Lower leg skin (tissue), 4 donors: ENCODE measurements around the gene ZBTB7C. TPM values are rescaled to one million over a fixed set of nuclear protein-coding genes. Genes with fewer than 3 reads are reported as not detected.

ENCODE experiments used
- DNase-seq, 2 donors: peaks; one replicate each; pipeline ENCODE4 v3.0.0-alpha.2; 2019; ENCODE audit warnings: low spot score in 2 of 2
- H3K4me3 ChIP-seq: fragments of 200-600 bp; sonication (generic); 2 replicates; pipeline ENCODE4 v1.5.1; 2017; ENCODE audit warnings: mild to moderate bottlenecking, low read depth; ENCODE audit not compliant: poor library complexity, severe bottlenecking
- POLR2A ChIP-seq, 2 donors: fragments of 450-650 bp; IDR thresholded peaks; one replicate each; pipeline ENCODE4 v1.6.1; 2016 to 2017; ENCODE audit warnings: antibody characterized with exemption in 2 of 2, mild to moderate bottlenecking in 1 of 2, moderate library complexity in 1 of 2
- WGBS, 2 donors: methylation state at CpG; one replicate each; pipeline ENCODE4 v1.1.5; 2018; 5-methylcytosine and 5-hydroxymethylcytosine counted together
- intact Hi-C: fragments of 100-400 bp; cut with DNase I; formaldehyde crosslinking; loops from one replicate; pipeline ENCODE4 v1.15.0; 2023; ENCODE audit warnings: low total_unique reads
- total RNA-seq, 4 donors: library from RNA; depleted of rRNA; stranded (reverse); fragments of >200 nt; gene quantifications; one replicate each; pipeline ENCODE4 v1.1.0, GENCODE V29; 2016
- TF ChIP-seq, protein P1 (sequence below), 3 donors: fragments of 450-650 bp; IDR thresholded peaks; one replicate each; pipeline ENCODE4 v1.5.1; 2016; ENCODE audit warnings: antibody characterized with exemption in 3 of 3, mild to moderate bottlenecking in 3 of 3, moderate library complexity in 2 of 3

The ZBTB7C gene
- total RNA-seq, 4 donors from 2014 or later: 44.2 to 59.7 (median 50.7) TPM

DNA sequence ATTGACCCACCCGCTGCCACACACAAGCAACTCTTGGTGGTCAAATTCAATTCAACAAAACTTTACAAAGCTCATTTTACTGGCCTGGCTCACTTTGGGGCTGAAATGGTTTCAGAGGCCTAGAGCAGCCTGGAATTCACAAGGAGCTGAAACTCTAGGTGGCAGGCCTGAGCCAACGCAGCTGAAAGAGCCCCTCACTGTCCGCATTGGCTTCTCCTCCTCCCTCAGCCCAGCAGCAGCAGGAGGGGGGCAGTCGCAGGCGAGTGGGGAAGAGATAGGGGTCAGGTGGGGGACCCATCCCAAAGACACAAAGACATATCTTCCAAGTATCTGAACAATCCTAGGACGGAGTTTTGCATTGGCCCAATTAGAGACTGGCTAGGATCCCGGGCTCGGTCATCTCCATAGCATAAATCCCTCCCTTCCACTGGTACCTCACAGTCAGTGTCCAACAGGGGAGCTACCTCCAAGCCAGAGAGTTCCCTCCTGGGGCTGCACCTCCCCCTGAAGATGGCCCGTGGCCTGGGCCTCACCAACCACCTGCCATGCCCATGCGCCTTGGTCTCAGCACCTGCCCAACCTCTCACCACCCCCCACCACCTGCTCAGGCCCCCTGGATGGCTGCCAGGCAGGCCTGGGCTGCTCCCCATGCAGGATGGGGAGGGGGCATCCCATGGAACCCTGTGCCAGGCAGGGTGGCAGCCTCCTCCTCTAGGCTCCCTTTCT lies 113.4 kb downstream of the ZBTB7C start:
- no peak overlapping the region for H3K4me3 ChIP-seq
- WGBS, 2 donors: 83 to 90% methylated on average over 8 to 10 of the region's 10 CpGs
- DNase-seq: peak in 1 of 2 donors; percentile 70
- intact Hi-C loops: no loop called here
- TF ChIP-seq, protein P1, sequence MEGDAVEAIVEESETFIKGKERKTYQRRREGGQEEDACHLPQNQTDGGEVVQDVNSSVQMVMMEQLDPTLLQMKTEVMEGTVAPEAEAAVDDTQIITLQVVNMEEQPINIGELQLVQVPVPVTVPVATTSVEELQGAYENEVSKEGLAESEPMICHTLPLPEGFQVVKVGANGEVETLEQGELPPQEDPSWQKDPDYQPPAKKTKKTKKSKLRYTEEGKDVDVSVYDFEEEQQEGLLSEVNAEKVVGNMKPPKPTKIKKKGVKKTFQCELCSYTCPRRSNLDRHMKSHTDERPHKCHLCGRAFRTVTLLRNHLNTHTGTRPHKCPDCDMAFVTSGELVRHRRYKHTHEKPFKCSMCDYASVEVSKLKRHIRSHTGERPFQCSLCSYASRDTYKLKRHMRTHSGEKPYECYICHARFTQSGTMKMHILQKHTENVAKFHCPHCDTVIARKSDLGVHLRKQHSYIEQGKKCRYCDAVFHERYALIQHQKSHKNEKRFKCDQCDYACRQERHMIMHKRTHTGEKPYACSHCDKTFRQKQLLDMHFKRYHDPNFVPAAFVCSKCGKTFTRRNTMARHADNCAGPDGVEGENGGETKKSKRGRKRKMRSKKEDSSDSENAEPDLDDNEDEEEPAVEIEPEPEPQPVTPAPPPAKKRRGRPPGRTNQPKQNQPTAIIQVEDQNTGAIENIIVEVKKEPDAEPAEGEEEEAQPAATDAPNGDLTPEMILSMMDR (IDR thresholded peaks at IDR 0.05): no peak
- TF ChIP-seq POLR2A (IDR thresholded peaks at IDR 0.05): no peak

DNA sequence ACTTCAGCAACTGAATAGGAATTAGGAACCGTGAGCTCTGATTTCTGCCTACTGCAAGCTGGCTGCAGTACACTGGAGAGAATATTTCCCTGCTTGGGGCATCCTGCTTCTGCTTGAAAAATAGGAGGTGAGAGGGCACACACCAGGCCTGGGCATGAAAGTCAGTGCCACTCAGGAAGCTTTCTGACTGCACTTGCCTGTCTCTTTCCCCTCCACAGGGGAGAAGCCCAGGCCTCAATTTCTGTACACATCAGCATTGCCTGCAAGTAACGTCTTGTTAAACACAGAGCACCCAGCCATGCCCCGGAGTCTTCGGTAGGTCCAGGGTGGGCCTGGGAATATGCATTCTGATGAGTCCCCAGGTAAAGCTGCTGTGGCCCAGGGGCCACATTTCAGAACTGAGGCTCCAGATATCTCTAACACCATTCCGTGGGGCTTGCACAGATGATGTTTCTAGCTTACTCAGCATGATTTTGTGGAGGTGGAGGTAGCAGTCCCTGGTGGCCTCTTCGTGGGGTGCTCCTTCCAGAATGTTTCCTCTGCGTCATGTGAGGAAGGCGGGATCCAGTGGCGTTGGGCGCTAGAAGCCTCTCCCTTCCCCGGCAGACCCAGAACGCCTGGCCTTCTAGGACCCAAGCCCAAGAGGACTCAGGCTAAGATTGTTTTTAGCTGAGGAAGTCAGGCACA lies 114.1 kb downstream of the ZBTB7C start:
- no peak overlapping the region for H3K4me3 ChIP-seq
- intact Hi-C loops: no loop called here
- 78 to 83% methylated on average over 12 of the region's 12 CpGs for WGBS, 2 donors
- DNase-seq: peak in 1 of 2 donors; percentile 56
- TF ChIP-seq POLR2A (IDR thresholded peaks at IDR 0.05): no peak
- TF ChIP-seq, protein P1 (IDR thresholded peaks at IDR 0.05): no peak

DNA sequence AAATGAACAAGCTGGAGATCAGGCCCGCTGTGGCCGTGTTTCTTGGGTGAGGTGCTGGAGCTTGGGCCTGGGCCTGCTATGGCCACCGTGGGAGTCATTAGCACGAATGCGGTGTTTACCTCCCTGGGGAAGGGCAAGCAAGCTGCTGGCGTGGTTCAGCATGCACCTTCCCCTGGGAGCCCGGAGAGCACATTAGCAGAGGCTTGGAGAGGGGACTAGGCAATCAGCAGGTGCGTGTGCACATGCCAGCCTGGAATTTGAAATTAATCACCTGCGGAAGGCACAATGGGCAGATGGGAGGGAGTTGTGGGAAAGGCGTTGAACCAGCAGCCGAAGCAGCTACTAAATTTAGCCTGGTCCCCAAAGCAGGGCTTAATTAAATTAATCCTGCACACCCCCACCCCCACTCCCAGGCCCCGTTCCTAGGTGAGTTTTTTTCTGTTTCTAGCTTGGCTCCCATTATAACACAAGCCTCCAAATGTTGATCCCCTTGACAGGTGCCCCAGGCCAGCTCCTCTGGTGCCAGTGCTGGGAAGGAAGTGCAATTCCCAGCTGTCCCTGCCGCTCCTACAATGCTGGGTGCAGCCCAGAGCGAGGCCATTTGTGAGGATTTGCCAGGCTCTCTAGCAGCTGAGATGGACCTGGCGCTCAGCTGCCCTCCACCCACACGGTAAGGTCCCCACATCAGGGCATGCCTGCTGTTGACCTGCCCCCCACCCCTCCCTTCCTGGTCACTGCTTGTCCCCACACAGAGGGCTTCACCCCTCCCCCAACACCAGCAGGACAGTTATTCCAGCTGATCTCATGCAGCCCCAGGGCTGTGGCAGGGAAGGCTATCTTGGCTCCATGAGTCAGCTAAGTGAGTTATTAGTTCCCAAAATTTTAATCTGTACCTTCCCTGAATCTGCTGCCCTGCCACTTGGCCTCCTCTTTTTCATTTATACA lies 115.0 kb downstream of the ZBTB7C start:
- 63 to 81% methylated on average over 16 of the region's 16 CpGs for WGBS, 2 donors
- DNase-seq: peak; percentile 11 to 63
- intact Hi-C loops: no loop called here
- H3K4me3 ChIP-seq: no peak overlapping the region
- no peak for TF ChIP-seq POLR2A (IDR thresholded peaks at IDR 0.05)
- TF ChIP-seq, protein P1 (IDR thresholded peaks at IDR 0.05): no peak

DNA sequence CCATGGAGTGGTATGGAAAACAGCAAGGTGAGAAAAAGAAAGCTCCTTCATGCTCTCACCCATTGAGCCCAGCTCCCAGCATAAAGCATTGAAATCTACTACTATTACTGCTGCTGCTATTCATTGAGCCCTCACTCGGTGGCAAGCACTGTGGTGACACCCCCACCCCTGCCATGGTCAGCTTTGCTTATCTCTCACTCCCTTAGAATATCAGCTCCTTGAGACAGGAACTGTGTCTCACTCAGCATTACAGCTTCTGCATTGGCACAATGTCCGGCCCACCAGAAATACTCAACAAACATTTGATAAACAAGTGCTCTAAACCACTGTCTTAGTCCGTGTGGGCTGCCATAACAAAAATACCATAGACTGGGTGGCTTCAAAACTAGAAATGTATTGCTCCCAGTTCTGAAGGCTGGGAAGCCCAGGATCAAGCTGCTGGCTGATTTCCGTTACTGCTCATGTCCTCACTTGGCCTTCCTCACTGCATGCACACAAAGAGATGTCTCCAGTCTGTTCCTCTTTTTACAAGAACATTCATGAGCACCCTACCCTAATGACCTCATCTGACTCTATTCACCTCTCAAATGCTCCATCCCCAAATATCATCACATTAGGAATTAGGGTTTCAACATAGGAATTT lies 116.3 kb downstream of the ZBTB7C start:
- WGBS, 2 donors: 83 to 87% methylated on average over 4 of the region's 4 CpGs
- DNase-seq: peak in 1 of 2 donors; percentile 42
- no peak for TF ChIP-seq POLR2A (IDR thresholded peaks at IDR 0.05)
- TF ChIP-seq, protein P1 (IDR thresholded peaks at IDR 0.05): no peak
- H3K4me3 ChIP-seq: no peak overlapping the region
- intact Hi-C loops: no loop called here

DNA sequence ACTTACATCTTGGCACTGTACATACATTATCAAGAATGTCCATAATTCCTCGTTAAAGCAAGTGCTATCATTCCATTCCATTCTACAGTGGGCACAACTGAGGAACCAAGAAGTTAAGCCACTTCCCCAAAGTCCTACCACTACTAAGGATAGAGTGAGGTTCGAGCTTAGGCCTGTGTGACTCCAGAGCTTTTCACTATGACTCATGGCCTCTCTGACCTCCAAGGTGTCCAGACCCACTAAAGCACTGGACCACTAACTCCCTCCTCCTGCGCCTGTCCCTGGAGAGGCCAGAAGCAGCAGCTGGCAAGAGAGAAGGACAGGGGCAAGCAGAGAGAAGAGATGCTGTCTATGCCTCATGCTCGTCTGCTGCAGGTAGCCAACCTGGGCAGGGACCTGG lies 117.0 kb downstream of the ZBTB7C start:
- 90 to 91% methylated on average over 4 of the region's 4 CpGs for WGBS, 2 donors
- DNase-seq: peak in 1 of 2 donors; percentile 66
- intact Hi-C loops: no loop called here
- TF ChIP-seq, protein P1 (IDR thresholded peaks at IDR 0.05): no peak
- TF ChIP-seq POLR2A (IDR thresholded peaks at IDR 0.05): no peak
- no peak overlapping the region for H3K4me3 ChIP-seq
